ENCODE data around the gene KRT26. TPM values are rescaled to one million over a fixed set of nuclear protein-coding genes. Genes with fewer than 3 reads are reported as not detected.

Gene KRT26
- total and polyA plus RNA-seq, 2 of the 8 experiments (the other 6 are each of a cell fraction or from before 2014, with no cell fraction given) = not detected

- Histone ChIP-seq H2BK15ac (ENCODE audit: low read length) (no peak overlapping the region), H3K14ac (ENCODE audit: insufficient read length) (no peak overlapping the region), H2AK5ac (ENCODE audit: low read depth, low read length) (no peak overlapping the region), H3K23me2 (ENCODE audit: low read depth, low read length) (no peaks in the 10 kb centered on the region), H3K27me3 (replicated peaks in 1 of 4; ENCODE audit: control insufficient read depth in 3 of 4, extremely low read depth in 1 of 4, insufficient read depth in 3 of 4, low read length in 3 of 4) (no peaks in the 10 kb centered on the region; a peak in 2 of 7 replicates), H3K4me2 (ENCODE audit: insufficient read depth in 1 of 2, low read depth in 2 of 2, low read length in 2 of 2) (no peak overlapping the region), H3K9me3 (ENCODE audit: insufficient read depth in 2 of 2, low read depth in 1 of 2, low read length in 1 of 2) (no peaks in the 10 kb centered on the region), H3K79me2 (ENCODE audit: control insufficient read depth in 1 of 2, insufficient read depth in 2 of 2, low read length in 2 of 2) (no peaks in the 10 kb centered on the region), H2AFZ (ENCODE audit: low read length) (no peak overlapping the region), H2BK5ac (ENCODE audit: low read depth, low read length) (no peak overlapping the region), H2BK12ac (ENCODE audit: low read depth, low read length) (no peak overlapping the region), H3K18ac (ENCODE audit: extremely low read depth, low read length) (no peak overlapping the region), H3K56ac (replicated peaks; ENCODE audit: insufficient read length, low read depth, low read length) (no peak overlapping the region), H2BK20ac (ENCODE audit: low read length) (no peak overlapping the region), H3K9ac (replicated peaks in 1 of 4; ENCODE audit: extremely low read depth in 1 of 4, low read depth in 3 of 4, low read length in 3 of 4) (no peak overlapping the region), H3K36me3 (ENCODE audit: control insufficient read depth in 2 of 4, insufficient read depth in 4 of 4, low read length in 3 of 4) (peaks cover 0 to 5% (median 4%) of the 10 kb centered on the region in 4 experiments; a peak in 2 of 8 replicates), H4K91ac (replicated peaks; ENCODE audit: insufficient read length, low read length) (no peak overlapping the region), H3K23ac (ENCODE audit: insufficient read length) (no peak overlapping the region), H3K4me1 (replicated peaks in 1 of 4; ENCODE audit: control insufficient read depth in 3 of 4, insufficient read depth in 4 of 4, low read length in 3 of 4) (no peaks in the 10 kb centered on the region; a peak in 1 of 7 replicates), H4K5ac (ENCODE audit: insufficient read length, low read depth, low read length) (no peak overlapping the region), H4K8ac (ENCODE audit: extremely low read depth, insufficient read depth, low read length) (no peak overlapping the region), H2BK120ac (replicated peaks; ENCODE audit: low read depth, low read length) (no peak overlapping the region), H4K20me1 (replicated peaks in 1 of 2; ENCODE audit: control insufficient read depth in 1 of 2, insufficient read depth in 2 of 2, low read length in 2 of 2) (no peaks in the 10 kb centered on the region), H3K4me3 (ENCODE audit: extremely low read depth in 1 of 4, insufficient read depth in 2 of 4, low read depth in 3 of 4, low read length in 4 of 4) (no peak overlapping the region), H3K27ac (ENCODE audit: low read depth, low read length) (no peak overlapping the region), H3K79me1 (ENCODE audit: low read depth, low read length) (no peaks in the 10 kb centered on the region), H3K4ac (replicated peaks; ENCODE audit: insufficient read length, low read depth, low read length) (no peak overlapping the region)
- TF ChIP-seq NRF1 (IDR thresholded peaks at IDR 0.05; ENCODE audit: low read depth, low read length) (no peak), SIX5 (IDR thresholded peaks at IDR 0.05; ENCODE audit: low read depth, low read length) (no peak), ATF3 (IDR thresholded peaks at IDR 0.05; ENCODE audit: insufficient read depth, low read depth, low read length) (no peak), EGR1 (IDR thresholded peaks at IDR 0.05; ENCODE audit: borderline replicate concordance, low read depth, low read length) (no peak), SUZ12 (IDR thresholded peaks at IDR 0.05; ENCODE audit: low read length) (no peak), ATF2 (IDR thresholded peaks at IDR 0.05; ENCODE audit: low read length) (no peak), CBX5 (IDR thresholded peaks at IDR 0.05; ENCODE audit: low read depth, low read length) (no peak), RAD21 (IDR thresholded peaks at IDR 0.05 in 1 of 2, conservative IDR thresholded peaks at IDR 0.05 in 1 of 2; ENCODE audit: low read depth in 2 of 2, low read length in 2 of 2) (no peak), KDM1A (IDR thresholded peaks at IDR 0.05; ENCODE audit: borderline replicate concordance, low read length) (no peak), MAX (IDR thresholded peaks at IDR 0.05) (no peak), CREB1 (IDR thresholded peaks at IDR 0.05) (no peak)
- WGBS, 2 experiments (ENCODE audit: extremely low coverage in 1 of 2, insufficient coverage in 1 of 2, insufficient read length in 1 of 2, insufficient replicate concordance in 2 of 2, low coverage in 1 of 2, low lambda C conversion rate in 2 of 2, missing lambda C conversion rate in 1 of 2) = 68% methylated on average over 4 of the region's 4 CpGs; no CpG with 5 or more reads in 1 of the 2 experiments
- ChIA-PET POLR2A (ENCODE audit: partially characterized antibody) (no interaction called here), CTCF (ENCODE audit: partially characterized antibody) (no interaction called here)
- no peak for FAIRE-seq
- no peak for DNase-seq (ENCODE audit: low read depth in 1 of 2, low spot score in 2 of 2)
These were observed 41.8 kb upstream of the KRT26 start for GRCh38 chr17:40813804-40814203.
